H9 (cell line): ENCODE measurements around the gene PELI3. TPM values are rescaled to one million over a fixed set of nuclear protein-coding genes. Genes with fewer than 3 reads are reported as not detected.

Experiments used
- DNase-seq: peaks from one replicate; pipeline ENCODE4 v3.0.0-alpha.2; 2017
- H2AFZ ChIP-seq: one replicate; pipeline ENCODE4 v1.6.1; 2013; ENCODE audit warnings: mild to moderate bottlenecking, low read length, control low read depth, moderate library complexity
- H2AK5ac ChIP-seq: 2 replicates; pipeline ENCODE4 v1.6.1; 2013; ENCODE audit warnings: low read length, control low read depth, mixed read lengths; ENCODE audit not compliant: insufficient read length
- H2BK120ac ChIP-seq: one replicate; pipeline ENCODE4 v1.6.1; 2013; ENCODE audit warnings: low read depth, mild to moderate bottlenecking, low read length, control low read depth, inconsistent platforms; ENCODE audit not compliant: poor library complexity, severe bottlenecking
- H2BK12ac ChIP-seq: 2 replicates; pipeline ENCODE4 v1.6.1; 2013; ENCODE audit warnings: low read length, control low read depth, mixed read lengths, low read depth; ENCODE audit not compliant: insufficient read length
- H2BK15ac ChIP-seq: 2 replicates; pipeline ENCODE4 v1.6.1; 2013; ENCODE audit warnings: low read depth, low read length, control low read depth
- H2BK20ac ChIP-seq: one replicate; pipeline ENCODE4 v1.6.1; 2013; ENCODE audit warnings: low read depth, mild to moderate bottlenecking, low read length, control low read depth, inconsistent platforms; ENCODE audit not compliant: poor library complexity, severe bottlenecking
- H2BK5ac ChIP-seq: 2 replicates; pipeline ENCODE4 v1.6.1; 2013; ENCODE audit warnings: low read length, control low read depth, mixed read lengths; ENCODE audit not compliant: insufficient read length
- H3K14ac ChIP-seq: 2 replicates; pipeline ENCODE4 v1.6.1; 2013; ENCODE audit warnings: low read length, control low read depth; ENCODE audit not compliant: insufficient read depth
- H3K18ac ChIP-seq: 2 replicates; pipeline ENCODE4 v1.6.1; 2013; ENCODE audit warnings: low read depth, mild to moderate bottlenecking, mixed read lengths, low read length, control low read depth; ENCODE audit not compliant: insufficient read length
- H3K23ac ChIP-seq: 2 replicates; pipeline ENCODE4 v1.6.1; 2013; ENCODE audit warnings: low read length, control low read depth, mixed read lengths, low read depth; ENCODE audit not compliant: insufficient read length
- H3K23me2 ChIP-seq: 2 replicates; pipeline ENCODE4 v1.6.1; 2013; ENCODE audit warnings: low read depth, mild to moderate bottlenecking, mixed read lengths, low read length, control low read depth; ENCODE audit not compliant: insufficient read length, poor library complexity, severe bottlenecking
- H3K27ac ChIP-seq: 2 replicates; pipeline ENCODE4 v1.5.1; 2013; ENCODE audit warnings: low read length, control low read depth, mixed read lengths, low read depth; ENCODE audit not compliant: insufficient read length
- H3K27me3 ChIP-seq: 2 replicates; pipeline ENCODE4 v1.6.1; 2013; ENCODE audit warnings: low read length, control low read depth, inconsistent platforms; ENCODE audit not compliant: insufficient read depth
- H3K4ac ChIP-seq: 2 replicates; pipeline ENCODE4 v1.6.1; 2013; ENCODE audit warnings: low read depth, mild to moderate bottlenecking, control low read depth, inconsistent platforms, low read length, moderate library complexity
- H3K4me1 ChIP-seq: 2 replicates; pipeline ENCODE4 v1.6.1; 2013; ENCODE audit warnings: low read length, control low read depth, inconsistent platforms; ENCODE audit not compliant: insufficient read depth
- H3K4me2 ChIP-seq: 2 replicates; pipeline ENCODE4 v1.6.1; 2013; ENCODE audit warnings: low read length, control low read depth, mixed read lengths; ENCODE audit not compliant: insufficient read length, insufficient read depth
- H3K56ac ChIP-seq: 2 replicates; pipeline ENCODE4 v1.6.1; 2013; ENCODE audit warnings: low read depth, mild to moderate bottlenecking, mixed read lengths, low read length, control low read depth; ENCODE audit not compliant: insufficient read length
- H3K79me1 ChIP-seq: 2 replicates; pipeline ENCODE4 v1.6.1; 2013; ENCODE audit warnings: low read depth, mild to moderate bottlenecking, moderate library complexity, low read length, control low read depth, inconsistent platforms; ENCODE audit not compliant: insufficient read depth, poor library complexity, severe bottlenecking
- H3K79me2 ChIP-seq: 2 replicates; pipeline ENCODE4 v1.6.1; 2013; ENCODE audit warnings: low read length, control low read depth, inconsistent platforms; ENCODE audit not compliant: insufficient read depth
- H3K9ac ChIP-seq: 2 replicates; pipeline ENCODE4 v1.6.1; 2013; ENCODE audit warnings: low read length, control low read depth, mixed read lengths; ENCODE audit not compliant: insufficient read length; ENCODE audit errors: extremely low read depth
- H3K9me3 ChIP-seq: one replicate; pipeline ENCODE4 v1.6.1; 2013; ENCODE audit warnings: low read depth, low read length, inconsistent platforms; ENCODE audit not compliant: control insufficient read depth
- H3T11ph ChIP-seq: one replicate; pipeline ENCODE4 v1.6.1; 2013; ENCODE audit warnings: mild to moderate bottlenecking, low read length, control low read depth, inconsistent platforms
- H4K20me1 ChIP-seq: one replicate; pipeline ENCODE4 v1.6.1; 2013; ENCODE audit not compliant: control insufficient read depth, insufficient read length, insufficient read depth
- H4K5ac ChIP-seq: 2 replicates; pipeline ENCODE4 v1.6.1; 2013; ENCODE audit warnings: low read depth, mild to moderate bottlenecking, mixed read lengths, low read length, control low read depth; ENCODE audit not compliant: insufficient read length
- H4K8ac ChIP-seq: replicated peaks from 2 replicates; pipeline ENCODE4 v1.6.1; 2013; ENCODE audit warnings: low read length, control low read depth, mixed read lengths, low read depth; ENCODE audit not compliant: insufficient read length
- H4K91ac ChIP-seq: 2 replicates; pipeline ENCODE4 v1.6.1; 2013; ENCODE audit warnings: low read depth, mild to moderate bottlenecking, moderate library complexity, mixed read lengths, low read length, control low read depth; ENCODE audit not compliant: insufficient read length
- H3K27ac Mint-ChIP-seq, 3 experiments: 2 replicates in 2 of 3; 3 replicates in 1 of 3; pipeline ENCODE4 v1.8.0; 2020 to 2021; ENCODE audit warnings: mixed read lengths in 3 of 3, mild to moderate bottlenecking in 1 of 3, moderate library complexity in 1 of 3
- H3K27me3 Mint-ChIP-seq: 2 replicates; pipeline ENCODE4 v1.8.0; 2021; ENCODE audit warnings: low read depth, mild to moderate bottlenecking, moderate library complexity, mixed read lengths
- H3K36me3 Mint-ChIP-seq, 3 experiments: 2 replicates in 2 of 3; 3 replicates in 1 of 3; pipeline ENCODE4 v1.8.0; 2020 to 2021; ENCODE audit warnings: low read depth in 3 of 3, mixed read lengths in 3 of 3; ENCODE audit not compliant: insufficient read depth in 1 of 3
- H3K4me1 Mint-ChIP-seq, 2 experiments: 2 replicates each; pipeline ENCODE4 v1.8.0; 2020; ENCODE audit warnings: mixed read lengths in 2 of 2
- H3K4me3 Mint-ChIP-seq, 2 experiments: 2 replicates in 1 of 2; 3 replicates in 1 of 2; pipeline ENCODE4 v1.8.0; 2020 to 2021; ENCODE audit warnings: mild to moderate bottlenecking in 2 of 2, mixed read lengths in 2 of 2, moderate library complexity in 1 of 2
- H3K9me3 Mint-ChIP-seq, 2 experiments: 2 replicates in 1 of 2; 3 replicates in 1 of 2; pipeline ENCODE4 v1.8.0; 2020; ENCODE audit warnings: mild to moderate bottlenecking in 2 of 2, mixed read lengths in 2 of 2, moderate library complexity in 1 of 2
- WGBS: extraction: QIAGEN DNeasy Blood & Tissue Kit; methylation state at CpG from one replicate; pipeline ENCODE4 v1.1.7; 2013; ENCODE audit warnings: missing lambda C conversion rate, low lambda C conversion rate, mixed read lengths; ENCODE audit not compliant: insufficient read length; ENCODE audit errors: extremely low coverage; 5-methylcytosine and 5-hydroxymethylcytosine counted together
- total RNA-seq: library from RNA; stranded (reverse); gene quantifications from 2 replicates; pipeline ENCODE4 v1.2.1, GENCODE V29; 2021
- TF ChIP-seq, protein P1 (sequence below): fragments of 200-600 bp; sonication (generic); conservative IDR thresholded peaks from 3 replicates; pipeline ENCODE4 v1.8.0; 2021; ENCODE audit warnings: antibody characterized with exemption, mild to moderate bottlenecking

PELI3 gene
- total RNA-seq, 1 experiment from 2014 or later, result 10.3 TPM

DNA sequence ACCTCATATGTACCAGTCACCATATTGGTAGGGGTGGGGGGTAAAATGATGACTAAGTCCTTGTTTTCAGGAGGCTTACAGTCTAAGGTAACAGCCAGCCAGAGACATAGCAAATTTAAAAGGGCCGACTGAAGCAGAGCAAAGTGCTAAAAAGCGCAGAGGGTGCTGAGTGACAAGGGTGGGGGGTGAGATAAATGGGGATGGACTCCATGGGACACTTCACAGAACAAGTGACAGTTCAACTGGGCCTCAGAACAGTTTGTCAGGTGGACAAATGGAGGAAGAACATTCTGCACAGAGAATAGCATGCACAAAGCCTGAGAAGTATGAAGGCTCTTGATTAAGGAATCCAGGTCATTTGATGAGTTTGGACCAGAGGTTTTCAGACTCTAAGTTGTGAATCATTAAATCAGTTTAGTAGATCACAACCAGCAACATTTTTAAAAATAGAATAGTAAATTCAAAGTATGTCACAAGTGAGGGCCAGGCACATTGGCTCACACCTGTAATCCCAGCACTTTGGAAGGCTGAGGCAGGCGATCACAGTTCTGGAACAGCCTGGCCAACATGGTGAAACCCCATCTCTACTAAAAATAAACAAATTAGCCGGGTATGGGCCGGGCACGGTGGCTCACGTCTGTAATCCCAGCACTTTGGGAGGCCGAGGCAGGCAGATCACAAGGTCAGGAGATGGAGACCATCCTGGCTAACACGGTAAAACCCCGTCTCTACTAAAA lies 57.8 kb downstream of the PELI3 start:
- Histone ChIP-seq H2AK5ac (no peak overlapping the region), H4K8ac (no peak overlapping the region), H3K27ac (no peak overlapping the region), H2BK120ac (no peak overlapping the region), H3K27me3 (no peaks in the 10 kb centered on the region), H2BK12ac (no peak overlapping the region), H2BK20ac (no peak overlapping the region), H3K56ac (no peak overlapping the region), H3K9me3 (no peaks in the 10 kb centered on the region), H3T11ph (no peak overlapping the region), H3K14ac (no peak overlapping the region), H3K79me1 (no peaks in the 10 kb centered on the region), H3K23ac (no peak overlapping the region), H3K4me2 (no peak overlapping the region), H4K91ac (no peak overlapping the region), H4K5ac (no peak overlapping the region), H3K18ac (no peak overlapping the region), H3K79me2 (no peaks in the 10 kb centered on the region), H3K4ac (no peak overlapping the region), H3K9ac (no peak overlapping the region), H2AFZ (no peak overlapping the region), H2BK15ac (no peak overlapping the region), H2BK5ac (no peak overlapping the region), H4K20me1 (no peaks in the 10 kb centered on the region), H3K23me2 (no peaks in the 10 kb centered on the region), H3K4me1 (no peaks in the 10 kb centered on the region)
- no peak overlapping the region; a peak in 1 of 7 replicates for H3K27ac Mint-ChIP-seq
- WGBS, result no CpG with 5 or more reads among the region's 10 CpGs
- DNase-seq, result no peak
- no peak overlapping the region for H3K4me3 Mint-ChIP-seq
- no peaks in the 10 kb centered on the region for H3K27me3 Mint-ChIP-seq
- H3K9me3 Mint-ChIP-seq, result no peaks in the 10 kb centered on the region
- peaks cover 4 to 5% of the 10 kb centered on the region in 2 experiments for H3K4me1 Mint-ChIP-seq
- TF ChIP-seq, protein P1, sequence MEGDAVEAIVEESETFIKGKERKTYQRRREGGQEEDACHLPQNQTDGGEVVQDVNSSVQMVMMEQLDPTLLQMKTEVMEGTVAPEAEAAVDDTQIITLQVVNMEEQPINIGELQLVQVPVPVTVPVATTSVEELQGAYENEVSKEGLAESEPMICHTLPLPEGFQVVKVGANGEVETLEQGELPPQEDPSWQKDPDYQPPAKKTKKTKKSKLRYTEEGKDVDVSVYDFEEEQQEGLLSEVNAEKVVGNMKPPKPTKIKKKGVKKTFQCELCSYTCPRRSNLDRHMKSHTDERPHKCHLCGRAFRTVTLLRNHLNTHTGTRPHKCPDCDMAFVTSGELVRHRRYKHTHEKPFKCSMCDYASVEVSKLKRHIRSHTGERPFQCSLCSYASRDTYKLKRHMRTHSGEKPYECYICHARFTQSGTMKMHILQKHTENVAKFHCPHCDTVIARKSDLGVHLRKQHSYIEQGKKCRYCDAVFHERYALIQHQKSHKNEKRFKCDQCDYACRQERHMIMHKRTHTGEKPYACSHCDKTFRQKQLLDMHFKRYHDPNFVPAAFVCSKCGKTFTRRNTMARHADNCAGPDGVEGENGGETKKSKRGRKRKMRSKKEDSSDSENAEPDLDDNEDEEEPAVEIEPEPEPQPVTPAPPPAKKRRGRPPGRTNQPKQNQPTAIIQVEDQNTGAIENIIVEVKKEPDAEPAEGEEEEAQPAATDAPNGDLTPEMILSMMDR, result no peak
- H3K36me3 Mint-ChIP-seq, result peaks cover 7 to 40% (median 37%) of the 10 kb centered on the region in 3 experiments; a peak in 5 of 7 replicates

Other genes starting within 250 kb of the PELI3 start
- gene KLC2, start 209.2 kb upstream of the PELI3 start, total RNA-seq, result 56.7 and 59.7 TPM in 2 replicates
- 118 and 122 TPM in 2 replicates for gene RAB1B, start 198.3 kb upstream of the PELI3 start, total RNA-seq
- gene CNIH2, start 188.7 kb upstream of the PELI3 start, total RNA-seq, result 11.8 and 12.0 TPM in 2 replicates
- 64.3 and 71.6 TPM in 2 replicates for gene YIF1A, start 177.8 kb upstream of the PELI3 start, total RNA-seq
- 1.2 and 1.4 TPM in 2 replicates for gene TMEM151A, start 175.0 kb upstream of the PELI3 start, total RNA-seq
- 1.3 and 1.5 TPM in 2 replicates for gene CD248, start 149.9 kb upstream of the PELI3 start, total RNA-seq
- gene RIN1, start 130.5 kb upstream of the PELI3 start, total RNA-seq, result 5.4 and 5.5 TPM in 2 replicates
- 50.1 and 50.5 TPM in 2 replicates for gene BRMS1, start 121.8 kb upstream of the PELI3 start, total RNA-seq
- 24.3 and 26.3 TPM in 2 replicates for gene B4GAT1, start 119.3 kb upstream of the PELI3 start, total RNA-seq
- gene SLC29A2, start 95.1 kb upstream of the PELI3 start, total RNA-seq, result 29.7 and 29.8 TPM in 2 replicates
- 1.6 and 1.8 TPM in 2 replicates for gene NPAS4, start 45.9 kb upstream of the PELI3 start, total RNA-seq
- gene MRPL11, start 28.1 kb upstream of the PELI3 start, total RNA-seq, result 105 and 106 TPM in 2 replicates
- 83.1 and 85.3 TPM in 2 replicates for gene DPP3, start 13.5 kb downstream of the PELI3 start, total RNA-seq
- gene BBS1, start 43.7 kb downstream of the PELI3 start, total RNA-seq, result 27.2 and 29.5 TPM in 2 replicates
- 8.1 and 8.9 TPM in 2 replicates for gene ZDHHC24, start 79.1 kb downstream of the PELI3 start, total RNA-seq
- gene ACTN3, start 80.0 kb downstream of the PELI3 start, total RNA-seq, result 45.7 TPM in 2 replicates
- 0.48 and 0.98 TPM in 2 replicates for gene CTSF, start 101.7 kb downstream of the PELI3 start, total RNA-seq
- 0.88 and 1.1 TPM in 2 replicates for gene CCDC87, start 126.2 kb downstream of the PELI3 start, total RNA-seq
- gene CCS, start 126.3 kb downstream of the PELI3 start, total RNA-seq, result 57.5 and 61.1 TPM in 2 replicates
- gene RBM14, start 149.7 kb downstream of the PELI3 start, total RNA-seq, result 164 and 171 TPM in 2 replicates
- gene RBM4, start 171.8 kb downstream of the PELI3 start, total RNA-seq, result 264 and 272 TPM in 2 replicates
- 34.0 and 36.9 TPM in 2 replicates for gene RBM4B, start 211.0 kb downstream of the PELI3 start, total RNA-seq